GM23338 (cell line): Measurements from ENCODE around the gene SP6. TPM values are rescaled to one million over a fixed set of nuclear protein-coding genes. Genes with fewer than 3 reads are reported as not detected.

ENCODE experiments used
- ATAC-seq: fragments of 200-7000 bp; cut with Tn5 transposase; 3 replicates; pipeline ENCODE4 v1.9.1; 2020
- DNase-seq: peaks from one replicate; pipeline ENCODE4 v3.0.0-alpha.2; 2015; ENCODE audit warnings: low spot score
- H2AFZ ChIP-seq: fragments of 200-600 bp; sonication (generic); 2 replicates; pipeline ENCODE4 v1.8.0; 2016; ENCODE audit warnings: antibody characterized with exemption, mild to moderate bottlenecking, moderate library complexity
- H3F3A ChIP-seq: fragments of 200-600 bp; sonication (generic); replicated peaks from 2 replicates; pipeline ENCODE4 v1.8.0; 2017; ENCODE audit warnings: antibody characterized with exemption, mixed run types, low read depth
- H3K27ac ChIP-seq: fragments of 200-600 bp; sonication (generic); 2 replicates; pipeline ENCODE4 v1.6.1; 2016; ENCODE audit warnings: low read depth
- H3K27me3 ChIP-seq: fragments of 200-600 bp; sonication (generic); 2 replicates; pipeline ENCODE4 v1.8.0; 2016; ENCODE audit warnings: mild to moderate bottlenecking, mixed run types, moderate library complexity; ENCODE audit not compliant: insufficient read depth
- H3K36me3 ChIP-seq: fragments of 200-600 bp; sonication (generic); 2 replicates; pipeline ENCODE4 v1.8.0; 2016; ENCODE audit warnings: mild to moderate bottlenecking; ENCODE audit not compliant: insufficient read depth
- H3K4me1 ChIP-seq: fragments of 200-600 bp; sonication (generic); 2 replicates; pipeline ENCODE4 v1.8.0; 2016; ENCODE audit warnings: mild to moderate bottlenecking, moderate library complexity; ENCODE audit not compliant: insufficient read depth
- H3K4me2 ChIP-seq: fragments of 200-600 bp; sonication (generic); 2 replicates; pipeline ENCODE4 v1.7.1; 2017; ENCODE audit warnings: mixed run types
- H3K4me3 ChIP-seq: fragments of 200-600 bp; sonication (generic); 2 replicates; pipeline ENCODE4 v1.6.1; 2016; ENCODE audit warnings: mixed run types
- H3K79me2 ChIP-seq: fragments of 200-600 bp; sonication (generic); replicated peaks from 2 replicates; pipeline ENCODE4 v1.8.0; 2017; ENCODE audit warnings: mild to moderate bottlenecking; ENCODE audit not compliant: insufficient read depth
- H3K9me2 ChIP-seq: fragments of 200-600 bp; sonication (generic); 2 replicates; pipeline ENCODE4 v1.8.0; 2017; ENCODE audit not compliant: insufficient read depth
- H4K20me1 ChIP-seq: fragments of 200-600 bp; sonication (generic); replicated peaks from 2 replicates; pipeline ENCODE4 v1.8.0; 2017; ENCODE audit warnings: mild to moderate bottlenecking; ENCODE audit not compliant: insufficient read depth
- H3K27ac Mint-ChIP-seq: 2 replicates; pipeline ENCODE4 v1.8.0; 2020; ENCODE audit warnings: inconsistent platforms, mild to moderate bottlenecking, moderate library complexity, mixed read lengths
- H3K27me3 Mint-ChIP-seq: 3 replicates; pipeline ENCODE4 v1.8.0; 2022; ENCODE audit warnings: low read depth, mild to moderate bottlenecking, moderate library complexity, mixed read lengths, inconsistent platforms; ENCODE audit not compliant: insufficient read depth, poor library complexity
- H3K36me3 Mint-ChIP-seq: 3 replicates; pipeline ENCODE4 v1.8.0; 2021; ENCODE audit warnings: low read depth, mild to moderate bottlenecking, inconsistent platforms, moderate library complexity, mixed read lengths
- H3K4me1 Mint-ChIP-seq: 3 replicates; pipeline ENCODE4 v1.8.0; 2020; ENCODE audit warnings: mild to moderate bottlenecking, inconsistent platforms, mixed read lengths
- H3K4me3 Mint-ChIP-seq: 3 replicates; pipeline ENCODE4 v1.8.0; 2021; ENCODE audit warnings: moderate library complexity, mild to moderate bottlenecking, inconsistent platforms, mixed read lengths
- H3K9me3 Mint-ChIP-seq: 3 replicates; pipeline ENCODE4 v1.8.0; 2020; ENCODE audit warnings: moderate library complexity, mild to moderate bottlenecking, inconsistent platforms, mixed read lengths
- CREB1 ChIP-seq: fragments of 250-450 bp; sonication (Bioruptor Pico); IDR thresholded peaks from 2 replicates; pipeline ENCODE4 v1.5.0; 2020; ENCODE audit warnings: low read depth, mild to moderate bottlenecking, moderate library complexity
- CTCF ChIP-seq, 2 experiments: fragments of 200-600 bp in 1 of 2; sonication (generic) in 1 of 2; conservative IDR thresholded peaks; 2 replicates each; pipeline versions ENCODE4 v1.5.1 to v1.6.1; 2016 to 2017; ENCODE audit warnings: antibody characterized with exemption in 2 of 2, low read depth in 2 of 2, mild to moderate bottlenecking in 2 of 2, moderate library complexity in 1 of 2
- EZH2 ChIP-seq: fragments of 200-600 bp; sonication (generic); IDR thresholded peaks from one replicate; pipeline ENCODE4 v1.8.0; 2017; ENCODE audit warnings: antibody characterized with exemption, mild to moderate bottlenecking, low read depth; ENCODE audit not compliant: unreplicated experiment
- JUNB ChIP-seq: IDR thresholded peaks from one replicate; pipeline ENCODE4 v1.6.1; 2016; ENCODE audit warnings: antibody characterized with exemption; ENCODE audit not compliant: unreplicated experiment
- NANOG ChIP-seq: IDR thresholded peaks from 2 replicates; pipeline ENCODE4 v1.6.1; 2016; ENCODE audit warnings: antibody characterized with exemption, borderline replicate concordance
- ZNF114 ChIP-seq: fragments of 250-450 bp; sonication (Bioruptor Pico); IDR thresholded peaks from 2 replicates; pipeline ENCODE4 v1.5.0; 2020; ENCODE audit warnings: mild to moderate bottlenecking, moderate library complexity
- ZNF331 ChIP-seq: fragments of 250-450 bp; sonication (Bioruptor Pico); IDR thresholded peaks from 2 replicates; pipeline ENCODE4 v1.5.0; 2020; ENCODE audit warnings: low read depth, mild to moderate bottlenecking, moderate library complexity
- ZNF462 ChIP-seq: fragments of 250-450 bp; sonication (Bioruptor Pico); IDR thresholded peaks from 2 replicates; pipeline ENCODE4 v1.5.0; 2020; ENCODE audit warnings: mild to moderate bottlenecking, moderate library complexity
- polyA plus RNA-seq: library from polyadenylated mRNA; unstranded; fragments of >200 nt; fragmentation: Nextera tagmentation; extraction: Ambion mirVana; gene quantifications from 2 replicates; pipeline ENCODE4 v1.2.1, GENCODE V29; 2016
- total RNA-seq: library from RNA; depleted of rRNA; stranded (reverse); fragments of >200 nt; shearing (Covaris generic); gene quantifications from 2 replicates; pipeline ENCODE4 v1.2.3, GENCODE V29; 2014
- TF ChIP-seq, protein P1 (sequence below): IDR thresholded peaks from one replicate; pipeline ENCODE4 v1.6.1; 2018; ENCODE audit warnings: antibody characterized with exemption; ENCODE audit not compliant: unreplicated experiment

SP6 gene
- total and polyA plus RNA-seq, 2 experiments from 2014 or later, result 0.13 to 1.0 TPM

GRCh38 chr17:47856830-47857229 is 5.9 kb upstream of the SP6 start:
- Mint-ChIP-seq H3K9me3 (no peaks in the 10 kb centered on the region), H3K36me3 (no peaks in the 10 kb centered on the region), H3K4me1 (peaks cover 48% of the 10 kb centered on the region), H3K27ac (no peak overlapping the region), H3K27me3 (peaks cover 55% of the 10 kb centered on the region), H3K4me3 (no peak overlapping the region)
- H3K4me3 ChIP-seq, result no peak overlapping the region
- H3K4me1 ChIP-seq, result peaks cover 28% of the 10 kb centered on the region
- peaks cover 4% of the 10 kb centered on the region; the same call in 1 of the 2 replicates for H3K9me2 ChIP-seq
- H3K27me3 ChIP-seq, result peaks cover 72% of the 10 kb centered on the region
- no peak for DNase-seq
- H2AFZ ChIP-seq, result no peak overlapping the region
- no peaks in the 10 kb centered on the region for H3K79me2 ChIP-seq
- H3K4me2 ChIP-seq, result no peak overlapping the region
- peaks cover 13% of the 10 kb centered on the region; the same call in 1 of the 2 replicates for H3F3A ChIP-seq
- ATAC-seq, result no peak
- H4K20me1 ChIP-seq, result no peaks in the 10 kb centered on the region; the same call in 1 of the 2 replicates
- H3K27ac ChIP-seq, result no peak overlapping the region
- no peaks in the 10 kb centered on the region for H3K36me3 ChIP-seq
- TF ChIP-seq ZNF114 (CRISPR knock-in tag) (no peak), CTCF (conservative IDR thresholded peaks at IDR 0.05; ENCODE audit: low read depth in 2 of 2) (no peak), JUNB (no peak), NANOG (no peak), CREB1 (CRISPR knock-in tag) (no peak), ZNF462 (CRISPR knock-in tag) (no peak), EZH2 (no peak), ZNF331 (CRISPR knock-in tag) (no peak)
- TF ChIP-seq, protein P1, sequence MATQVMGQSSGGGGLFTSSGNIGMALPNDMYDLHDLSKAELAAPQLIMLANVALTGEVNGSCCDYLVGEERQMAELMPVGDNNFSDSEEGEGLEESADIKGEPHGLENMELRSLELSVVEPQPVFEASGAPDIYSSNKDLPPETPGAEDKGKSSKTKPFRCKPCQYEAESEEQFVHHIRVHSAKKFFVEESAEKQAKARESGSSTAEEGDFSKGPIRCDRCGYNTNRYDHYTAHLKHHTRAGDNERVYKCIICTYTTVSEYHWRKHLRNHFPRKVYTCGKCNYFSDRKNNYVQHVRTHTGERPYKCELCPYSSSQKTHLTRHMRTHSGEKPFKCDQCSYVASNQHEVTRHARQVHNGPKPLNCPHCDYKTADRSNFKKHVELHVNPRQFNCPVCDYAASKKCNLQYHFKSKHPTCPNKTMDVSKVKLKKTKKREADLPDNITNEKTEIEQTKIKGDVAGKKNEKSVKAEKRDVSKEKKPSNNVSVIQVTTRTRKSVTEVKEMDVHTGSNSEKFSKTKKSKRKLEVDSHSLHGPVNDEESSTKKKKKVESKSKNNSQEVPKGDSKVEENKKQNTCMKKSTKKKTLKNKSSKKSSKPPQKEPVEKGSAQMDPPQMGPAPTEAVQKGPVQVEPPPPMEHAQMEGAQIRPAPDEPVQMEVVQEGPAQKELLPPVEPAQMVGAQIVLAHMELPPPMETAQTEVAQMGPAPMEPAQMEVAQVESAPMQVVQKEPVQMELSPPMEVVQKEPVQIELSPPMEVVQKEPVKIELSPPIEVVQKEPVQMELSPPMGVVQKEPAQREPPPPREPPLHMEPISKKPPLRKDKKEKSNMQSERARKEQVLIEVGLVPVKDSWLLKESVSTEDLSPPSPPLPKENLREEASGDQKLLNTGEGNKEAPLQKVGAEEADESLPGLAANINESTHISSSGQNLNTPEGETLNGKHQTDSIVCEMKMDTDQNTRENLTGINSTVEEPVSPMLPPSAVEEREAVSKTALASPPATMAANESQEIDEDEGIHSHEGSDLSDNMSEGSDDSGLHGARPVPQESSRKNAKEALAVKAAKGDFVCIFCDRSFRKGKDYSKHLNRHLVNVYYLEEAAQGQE, result no peak
